CD4-positive, alpha-beta T cell (primary cell): Measurements from ENCODE around the gene KRTAP5-2. TPM values are rescaled to one million over a fixed set of nuclear protein-coding genes. Genes with fewer than 3 reads are reported as not detected.
"Not testable (repeated sequence)": the region's sequence is repeated elsewhere in the genome, so short reads cannot be mapped to it uniquely, and the experiment has no call there.

Experiments
- ATAC-seq: fragments of 200-7000 bp; cut with Tn5 transposase; one replicate; pipeline ENCODE4 v1.10.0; 2022; ENCODE audit warnings: mild to moderate bottlenecking; ENCODE audit not compliant: poor library complexity
- CTCF ChIA-PET: fragments of 350-600 bp; sonication (Branson Sonifier 250); formaldehyde crosslinking; loops from one replicate; lab custom pipeline; 2021; ENCODE audit warnings: antibody characterized with exemption, inconsistent platforms; lab: Charles Lee
- POLR2A ChIA-PET: fragments of 350-600 bp; sonication (Branson Sonifier 250); formaldehyde crosslinking; loops from one replicate; lab custom pipeline; 2021; ENCODE audit warnings: antibody characterized with exemption, inconsistent platforms; lab: Charles Lee
- DNase-seq, 14 experiments: peaks; one replicate each; pipeline ENCODE4 v3.0.0-alpha.2; 2013 to 2020; ENCODE audit warnings: mixed read lengths in 2 of 14
- H3K27ac ChIP-seq, 2 donors: one replicate each; pipeline versions ENCODE4 v1.5.1 to v1.7.0; 2013; ENCODE audit warnings: low read length in 2 of 2, low read depth in 1 of 2, mild to moderate bottlenecking in 1 of 2
- H3K27me3 ChIP-seq, 2 experiments: 1 replicate in 1 of 2; 2 replicates in 1 of 2; pipeline versions ENCODE4 v1.6.1 to v1.7.0; 2013; ENCODE audit warnings: low read length in 2 of 2, control low read depth in 1 of 2, mild to moderate bottlenecking in 1 of 2, moderate library complexity in 1 of 2; ENCODE audit not compliant: insufficient read depth in 2 of 2, control insufficient read depth in 1 of 2
- H3K36me3 ChIP-seq: one replicate; pipeline ENCODE4 v1.6.1; 2013; ENCODE audit warnings: low read length, control low read depth; ENCODE audit not compliant: insufficient read depth
- H3K4me1 ChIP-seq: one replicate; pipeline ENCODE4 v1.6.1; 2013; ENCODE audit warnings: low read length, control low read depth; ENCODE audit not compliant: insufficient read depth
- H3K4me3 ChIP-seq: one replicate; pipeline ENCODE4 v1.5.1; 2013; ENCODE audit warnings: mild to moderate bottlenecking, low read length, moderate library complexity
- H3K9me3 ChIP-seq, 2 experiments: 1 replicate in 1 of 2; 2 replicates in 1 of 2; pipeline versions ENCODE4 v1.6.1 to v1.7.0; 2013; ENCODE audit warnings: low read length in 2 of 2, mild to moderate bottlenecking in 2 of 2, control low read depth in 1 of 2, moderate library complexity in 1 of 2; ENCODE audit not compliant: control insufficient read depth in 1 of 2, insufficient read depth in 1 of 2
- H3K27ac Mint-ChIP-seq: one replicate; pipeline ENCODE4 v1.8.0; 2020; ENCODE audit warnings: mixed read lengths
- H3K27me3 Mint-ChIP-seq: one replicate; pipeline ENCODE4 v1.8.0; 2021; ENCODE audit warnings: mixed read lengths
- H3K36me3 Mint-ChIP-seq: one replicate; pipeline ENCODE4 v1.8.0; 2021; ENCODE audit warnings: low read depth, mixed read lengths
- H3K4me1 Mint-ChIP-seq: one replicate; pipeline ENCODE4 v1.8.0; 2021; ENCODE audit warnings: low read depth, mixed read lengths
- H3K4me3 Mint-ChIP-seq: one replicate; pipeline ENCODE4 v1.8.0; 2020; ENCODE audit warnings: mild to moderate bottlenecking, mixed read lengths
- H3K9me3 Mint-ChIP-seq: one replicate; pipeline ENCODE4 v1.8.0; 2020; ENCODE audit warnings: mixed read lengths
- CTCF ChIP-seq: fragments of 200-600 bp; IDR thresholded peaks from one replicate; pipeline ENCODE4 v1.8.0; 2022; ENCODE audit warnings: antibody characterized with exemption, mild to moderate bottlenecking
- intact Hi-C, 2 experiments: fragments of 100-400 bp; cut with DNase I in 1 of 2; cut with micrococcal nuclease in 1 of 2; formaldehyde crosslinking; loops; one replicate each; pipeline versions ENCODE4 v1.15.1 to v1.9.0; 2023 to 2025; cut with DNase I, micrococcal nuclease
- total RNA-seq, 174 experiments: library from RNA in 2 of 174; stranded (reverse) in 2 of 174; gene quantifications; one replicate each; pipeline ENCODE4 v1.2.3 and lab custom pipeline; 2021 to 2026

The KRTAP5-2 gene
- total RNA-seq, 2 experiments from 2014 or later: not detected

- peaks cover 25% of the 10 kb centered on the region for H3K4me1 ChIP-seq
- H3K27me3 ChIP-seq: no peaks in the 10 kb centered on the region
- H3K9me3 ChIP-seq: peaks cover 7 to 8% of the 10 kb centered on the region in 2 experiments
- H3K27ac Mint-ChIP-seq: no peak overlapping the region
- no peaks in the 10 kb centered on the region for H3K36me3 ChIP-seq
- no peak for ATAC-seq
- H3K27ac ChIP-seq: no peak overlapping the region
- H3K4me3 Mint-ChIP-seq: no peak overlapping the region
- intact Hi-C loops: no loop called here
- no peaks in the 10 kb centered on the region for H3K36me3 Mint-ChIP-seq
- H3K4me3 ChIP-seq: no peak overlapping the region
- POLR2A ChIA-PET: no interaction called here
- H3K4me1 Mint-ChIP-seq: no peaks in the 10 kb centered on the region
- peaks cover 7% of the 10 kb centered on the region for H3K27me3 Mint-ChIP-seq
- DNase-seq: no peak
- no peaks in the 10 kb centered on the region for H3K9me3 Mint-ChIP-seq
- CTCF ChIA-PET: interaction anchor here (0.6 kb wide), 1 partner anchor 36 kb away, joined by 4 read pairs; no protein-coding TSS in a partner anchor
- TF ChIP-seq CTCF: no peak
These were observed 16.1 kb downstream of the KRTAP5-2 start for GRCh38 chr11:1581976-1582375.

GRCh38 chr11:1576825-1577224 is 21.3 kb downstream of the KRTAP5-2 start:
- TF ChIP-seq CTCF: no peak

GRCh38 chr11:1575756-1576155 is 22.3 kb downstream of the KRTAP5-2 start:
- not testable (repeated sequence) for DNase-seq, H3K27ac Mint-ChIP-seq, ATAC-seq, H3K27ac ChIP-seq, H3K27me3 ChIP-seq, H3K4me3 ChIP-seq, H3K9me3 ChIP-seq, H3K36me3 Mint-ChIP-seq, H3K36me3 ChIP-seq, H3K27me3 Mint-ChIP-seq, H3K9me3 Mint-ChIP-seq
- Mint-ChIP-seq H3K4me1 (peaks cover 11% of the 10 kb centered on the region), H3K4me3 (peak overlapping the region; percentile 70)
- peaks cover 25% of the 10 kb centered on the region for H3K4me1 ChIP-seq
- ChIA-PET POLR2A (interaction anchor here (3.1 kb wide), 1 partner anchor 13 kb away, joined by 34 read pairs; no protein-coding TSS in a partner anchor), CTCF (interaction anchor here (0.7 to 3.0 kb wide), 6 partner anchors 11 to 38 kb away, joined by 3 to 22 read pairs (median 8); no protein-coding TSS in a partner anchor)
- intact Hi-C loops: loop anchor here in 1 of 2 experiments (1.0 to 10.0 kb wide), 4 partner anchors 53 to 731 kb away; partner anchors contain the start of genes CTSD, POLR2L and TSPAN4

More at GRCh38 chr11:1576825-1577224, 21.3 kb downstream of the KRTAP5-2 start:
- peak overlapping the region; percentile 65 for H3K4me3 Mint-ChIP-seq
- H3K27ac Mint-ChIP-seq: no peak overlapping the region
- H3K9me3 Mint-ChIP-seq: no peaks in the 10 kb centered on the region
- no peaks in the 10 kb centered on the region for H3K36me3 Mint-ChIP-seq
- peaks cover 7 to 8% of the 10 kb centered on the region in 2 experiments for H3K9me3 ChIP-seq
- ATAC-seq: no peak
- H3K4me1 ChIP-seq: peaks cover 17% of the 10 kb centered on the region
- H3K4me1 Mint-ChIP-seq: peaks cover 9% of the 10 kb centered on the region
- no peak overlapping the region for H3K4me3 ChIP-seq
- POLR2A ChIA-PET: no interaction called here
- H3K27me3 Mint-ChIP-seq: no peaks in the 10 kb centered on the region
- CTCF ChIA-PET: interaction anchor here (1.3 kb wide), 1 partner anchor 30 kb away, joined by 6 read pairs; no protein-coding TSS in a partner anchor
- no peak overlapping the region for H3K27ac ChIP-seq
- intact Hi-C loops: loop anchor here in 1 of 2 experiments (10.0 kb wide), 2 partner anchors 188 to 732 kb away; partner anchors contain the start of genes CTSD, POLR2L and TSPAN4
- no peak for DNase-seq
- H3K36me3 ChIP-seq: no peaks in the 10 kb centered on the region
- H3K27me3 ChIP-seq: no peaks in the 10 kb centered on the region
